HepG2 (cell line): Measurements from ENCODE around the gene DLG4. TPM values are rescaled to one million over a fixed set of nuclear protein-coding genes. Genes with fewer than 3 reads are reported as not detected.

Experiments used
- ATF7 ChIP-seq, 2 experiments: fragments of 450-650 bp in 1 of 2; sonication (generic) in 1 of 2; formaldehyde crosslinking in 1 of 2; IDR thresholded peaks; 2 replicates each; pipeline versions ENCODE4 v1.4.0 to v1.6.1; 2016 to 2020; ENCODE audit warnings: antibody characterized with exemption in 1 of 2, mild to moderate bottlenecking in 1 of 2, missing genetic modification reagents in 1 of 2
- CCAR2 ChIP-seq: fragments of 200-400 bp; formaldehyde crosslinking; optimal IDR thresholded peaks from 2 replicates; pipeline ENCODE3; 2018; ENCODE audit warnings: low read depth, mild to moderate bottlenecking, low read length, moderate library complexity
- GATAD1 ChIP-seq: IDR thresholded peaks from 2 replicates; pipeline ENCODE4 v1.6.1; 2016; ENCODE audit warnings: missing genetic modification reagents, missing compliant biosample characterization
- HMGXB4 ChIP-seq, 2 experiments: sonication (generic) in 1 of 2; formaldehyde crosslinking in 1 of 2; IDR thresholded peaks; 2 replicates each; pipeline versions ENCODE4 v1.4.0 to v1.6.1; 2018 to 2020; ENCODE audit warnings: missing genetic modification reagents in 2 of 2, borderline replicate concordance in 1 of 2, low read depth in 1 of 2, mild to moderate bottlenecking in 1 of 2, missing biosample characterization in 1 of 2
- KLF16 ChIP-seq, 2 experiments: sonication (generic) in 1 of 2; formaldehyde crosslinking in 1 of 2; IDR thresholded peaks; 2 replicates each; pipeline versions ENCODE4 v1.6.1 to v1.8.0; 2016 to 2023; ENCODE audit warnings: missing genetic modification reagents in 2 of 2, missing compliant biosample characterization in 1 of 2
- KMT2B ChIP-seq: IDR thresholded peaks from 2 replicates; pipeline ENCODE4 v1.6.1; 2016; ENCODE audit warnings: missing genetic modification reagents, missing compliant biosample characterization
- LBX2 ChIP-seq: sonication (generic); formaldehyde crosslinking; IDR thresholded peaks from 2 replicates; pipeline ENCODE4 v1.5.0; 2020; ENCODE audit warnings: missing genetic modification reagents, mild to moderate bottlenecking, borderline replicate concordance
- MAF1 ChIP-seq: sonication (generic); formaldehyde crosslinking; IDR thresholded peaks from 2 replicates; pipeline ENCODE4 v1.5.0; 2020; ENCODE audit warnings: missing genetic modification reagents, borderline replicate concordance
- MBNL3 ChIP-seq: fragments of 250-450 bp; sonication (Bioruptor Pico); conservative IDR thresholded peaks from 2 replicates; pipeline ENCODE4 v1.8.0; 2022; ENCODE audit warnings: mild to moderate bottlenecking, inconsistent platforms
- MIER3 ChIP-seq: IDR thresholded peaks from 2 replicates; pipeline ENCODE4 v1.6.1; 2016; ENCODE audit warnings: missing compliant biosample characterization, borderline replicate concordance
- MXD1 ChIP-seq: sonication (generic); formaldehyde crosslinking; IDR thresholded peaks from 2 replicates; pipeline ENCODE4 v1.4.0; 2020; ENCODE audit warnings: mild to moderate bottlenecking, missing genetic modification reagents
- NR2C2 ChIP-seq: sonication (generic); formaldehyde crosslinking; IDR thresholded peaks from 2 replicates; pipeline ENCODE4 v1.4.0; 2020; ENCODE audit warnings: missing genetic modification reagents, mild to moderate bottlenecking, moderate library complexity, borderline replicate concordance
- RAD21 ChIP-seq: fragments of 450-650 bp; formaldehyde crosslinking; IDR thresholded peaks from 2 replicates; pipeline ENCODE4 v1.5.0; 2020; ENCODE audit warnings: mild to moderate bottlenecking
- SALL1 ChIP-seq: sonication (generic); formaldehyde crosslinking; IDR thresholded peaks from 2 replicates; pipeline ENCODE4 v1.8.0; 2022; ENCODE audit warnings: mild to moderate bottlenecking, missing genetic modification reagents
- SAP130 ChIP-seq: IDR thresholded peaks from 2 replicates; pipeline ENCODE4 v1.6.1; 2016; ENCODE audit warnings: low read depth
- SRSF9 ChIP-seq: fragments of 200-400 bp; formaldehyde crosslinking; IDR thresholded peaks from 2 replicates; pipeline ENCODE4 v1.6.1; 2018; ENCODE audit warnings: borderline replicate concordance, mild to moderate bottlenecking, low read depth, low read length; ENCODE audit not compliant: insufficient read depth, poor library complexity, severe bottlenecking
- TAF1 ChIP-seq: sonication (generic); formaldehyde crosslinking; IDR thresholded peaks from 2 replicates; pipeline ENCODE4 v1.4.0; 2020; ENCODE audit warnings: missing genetic modification reagents
- ZBTB20 ChIP-seq: sonication (generic); formaldehyde crosslinking; IDR thresholded peaks from 2 replicates; pipeline ENCODE4 v1.8.1; 2023; ENCODE audit warnings: missing genetic modification reagents, low read depth, mild to moderate bottlenecking, borderline replicate concordance
- ZFP36L1 ChIP-seq: sonication (generic); formaldehyde crosslinking; IDR thresholded peaks from 2 replicates; pipeline ENCODE4 v1.8.0; 2022; ENCODE audit warnings: mild to moderate bottlenecking, missing genetic modification reagents, moderate library complexity
- ZFP91 ChIP-seq: sonication (generic); formaldehyde crosslinking; IDR thresholded peaks from 2 replicates; pipeline ENCODE4 v1.9.0; 2022; ENCODE audit warnings: missing genetic modification reagents, mild to moderate bottlenecking, borderline replicate concordance
- ZNF3 ChIP-seq: IDR thresholded peaks from 2 replicates; pipeline ENCODE4 v1.7.0; 2017; ENCODE audit warnings: inconsistent platforms
- ZNF329 ChIP-seq: sonication (generic); formaldehyde crosslinking; IDR thresholded peaks from 2 replicates; pipeline ENCODE4 v1.9.0; 2021; ENCODE audit warnings: low read depth, mild to moderate bottlenecking, missing genetic modification reagents
- ZNF614 ChIP-seq: IDR thresholded peaks from 2 replicates; pipeline ENCODE4 v1.6.1; 2018; ENCODE audit warnings: missing biosample characterization, missing genetic modification reagents, inconsistent platforms, borderline replicate concordance
- ZNF674 ChIP-seq: sonication (generic); formaldehyde crosslinking; IDR thresholded peaks from 2 replicates; pipeline ENCODE4 v1.5.0; 2020; ENCODE audit warnings: low read depth, mild to moderate bottlenecking, missing genetic modification reagents
- polyA plus RNA-seq, 8 experiments: library from polyadenylated mRNA; depleted of rRNA in 3 of 8; stranded (reverse) in 7 of 8; unstranded in 1 of 8; fragments of >200 nt; fragmentation: Illumina TruSeq in 4 of 8; extraction: Trizol in 4 of 8; gene quantifications; 2 replicates each; pipeline versions ENCODE4 v1.2.1 to v1.2.3, GENCODE V29; 2011 to 2016; ENCODE audit warnings: low read depth in 4 of 8, missing spikeins in 1 of 8, mixed read lengths in 1 of 8; ENCODE audit not compliant: insufficient read depth in 1 of 8
- total RNA-seq, 5 experiments: library from RNA; depleted of rRNA; stranded (reverse); fragments of >200 nt; fragmentation: Illumina TruSeq; extraction: Trizol; gene quantifications; 2 replicates each; pipeline ENCODE4 v1.2.3, GENCODE V29; 2016; ENCODE audit warnings: low read depth in 1 of 5

DLG4 gene
- total and polyA plus RNA-seq, 2 of the 13 experiments (the other 11 are each of a cell fraction or from before 2014, with no cell fraction given) = 0.71 to 4.3 TPM

GRCh38 chr17:7241783-7242716 lies 22.4 kb upstream of the DLG4 start, which contains the start of gene GABARAP (continued):
- no peak for TF ChIP-seq ZNF3
- 0 out of 2 replicates have a peak, but pooled peaks have one; percentile 46 for TF ChIP-seq RAD21
- TF ChIP-seq ZFP91 (CRISPR knock-in tag) = peak; percentile 76; the same call in 1 of the 2 replicates
- peak; percentile 73 for TF ChIP-seq SAP130 (CRISPR knock-in tag)
- peak; percentile 65 for TF ChIP-seq SALL1
- TF ChIP-seq TAF1 (CRISPR knock-in tag) = peak; percentile 58; the same call in 1 of the 2 replicates
- TF ChIP-seq CCAR2 = no peak
- 0 out of 2 replicates have a peak, but pooled peaks have one; percentile 38 for TF ChIP-seq KMT2B (CRISPR knock-in tag)
- no peak for TF ChIP-seq SRSF9
- no peak; the same call in 1 of the 2 replicates for TF ChIP-seq NR2C2 (CRISPR knock-in tag)
- no peak for TF ChIP-seq MAF1 (CRISPR knock-in tag)
- 0 out of 2 replicates have a peak, but pooled peaks have one; percentile 54 for TF ChIP-seq ZBTB20 (CRISPR knock-in tag)
- no peak for TF ChIP-seq ZFP36L1 (CRISPR knock-in tag)
- TF ChIP-seq LBX2 (CRISPR knock-in tag) = 0 out of 2 replicates have a peak, but pooled peaks have one; percentile 57
- peak; percentile 63; the same call in 1 of the 2 replicates for TF ChIP-seq MXD1 (CRISPR knock-in tag)
- TF ChIP-seq GATAD1 (CRISPR knock-in tag) = peak; percentile 66
- TF ChIP-seq ZNF674 (CRISPR knock-in tag) = 0 out of 2 replicates have a peak, but pooled peaks have one; percentile 43
- no peak for TF ChIP-seq MIER3 (CRISPR knock-in tag)
- TF ChIP-seq ATF7 (IDR thresholded peaks at IDR 0.05) = no peak
- TF ChIP-seq ATF7 (CRISPR knock-in tag; IDR thresholded peaks at IDR 0.05) = no peak; the same call in 1 of the 2 replicates
- TF ChIP-seq ZNF329 (CRISPR knock-in tag) = peak; percentile 25; the same call in 1 of the 2 replicates
- 0 out of 4 replicates have a peak, but pooled peaks of 1 of the 2 experiments have one; percentile 8 for TF ChIP-seq KLF16 (CRISPR knock-in tag; IDR thresholded peaks at IDR 0.05)
- TF ChIP-seq MBNL3 = no peak
- TF ChIP-seq HMGXB4 (CRISPR knock-in tag; IDR thresholded peaks at IDR 0.05; ENCODE audit: borderline replicate concordance in 1 of 2, low read depth in 1 of 2) = peak in 1 of 2 experiments; percentile 48; a peak in 1 of 4 replicates
- TF ChIP-seq ZNF614 = peak; percentile 38; the same call in 1 of the 2 replicates
